SU-DHL-6 (cell line): ENCODE results near the gene TBL3.

Experiments used
- H2AFZ ChIP-seq: fragments of 200-600 bp; sonication (generic); 2 replicates; pipeline ENCODE4 v1.6.1; 2014; ENCODE audit warnings: low read depth, mild to moderate bottlenecking, moderate library complexity, mixed read lengths, antibody characterized with exemption, low read length; ENCODE audit not compliant: severe bottlenecking
- H3F3A ChIP-seq: fragments of 200-600 bp; shearing (Covaris generic); 2 replicates; pipeline ENCODE4 v1.6.0; 2016; ENCODE audit warnings: antibody characterized with exemption, mild to moderate bottlenecking; ENCODE audit not compliant: insufficient read depth
- H3K27ac ChIP-seq: fragments of 200-600 bp; sonication (generic); 2 replicates; pipeline ENCODE4 v1.5.1; 2016; ENCODE audit warnings: low read depth, mild to moderate bottlenecking, low read length, moderate library complexity, mixed read lengths
- H3K27me3 ChIP-seq: fragments of 200-600 bp; sonication (generic), shearing (Covaris generic); 2 replicates; pipeline ENCODE4 v1.6.0; 2014; ENCODE audit warnings: mild to moderate bottlenecking, low read length
- H3K36me3 ChIP-seq: fragments of 200-600 bp; sonication (generic); 2 replicates; pipeline ENCODE4 v1.6.1; 2014; ENCODE audit warnings: mild to moderate bottlenecking, low read length, mixed read lengths
- H3K4me2 ChIP-seq: fragments of 300-600, 200-600 bp; shearing (Covaris generic), sonication (generic); 2 replicates; pipeline ENCODE4 v1.6.0; 2014; ENCODE audit warnings: low read length, low read depth, mild to moderate bottlenecking; ENCODE audit not compliant: poor library complexity, severe bottlenecking
- H3K4me3 ChIP-seq: fragments of 200-600 bp; sonication (generic); 2 replicates; pipeline ENCODE4 v1.5.1; 2014; ENCODE audit warnings: antibody characterized with exemption, low read length, mild to moderate bottlenecking, mixed read lengths; ENCODE audit not compliant: insufficient read depth, poor library complexity, severe bottlenecking
- H3K79me2 ChIP-seq: fragments of 200-600 bp; sonication (generic); 2 replicates; pipeline ENCODE4 v1.6.1; 2014; ENCODE audit warnings: mild to moderate bottlenecking, low read length, moderate library complexity; ENCODE audit not compliant: insufficient read depth
- H3K9ac ChIP-seq: fragments of 200-600 bp; sonication (generic); 2 replicates; pipeline ENCODE4 v1.7.0; 2014; ENCODE audit warnings: mild to moderate bottlenecking, low read length
- H3K9me2 ChIP-seq: fragments of 200-600 bp; sonication (generic); replicated peaks from 2 replicates; pipeline ENCODE4 v1.6.1; 2014; ENCODE audit warnings: low read length; ENCODE audit not compliant: insufficient read depth
- H3K9me3 ChIP-seq: fragments of 200-600 bp; sonication (generic); 2 replicates; pipeline ENCODE4 v1.6.1; 2014; ENCODE audit warnings: low read length, mixed read lengths; ENCODE audit not compliant: insufficient read depth
- H4K20me1 ChIP-seq: fragments of 200-600 bp; sonication (generic); 2 replicates; pipeline ENCODE4 v1.6.1; 2014; ENCODE audit warnings: low read depth, mild to moderate bottlenecking, antibody characterized with exemption, low read length, moderate library complexity, mixed read lengths
- CTCF ChIP-seq: fragments of 200-600 bp; sonication (generic); IDR thresholded peaks from one replicate; pipeline ENCODE4 v1.5.1; 2017; ENCODE audit warnings: antibody characterized with exemption, mild to moderate bottlenecking, low read length, moderate library complexity; ENCODE audit not compliant: insufficient read depth, poor library complexity, severe bottlenecking
- EZH2phosphoT487 ChIP-seq: fragments of 200-600 bp; sonication (generic), shearing (Covaris generic); conservative IDR thresholded peaks from 2 replicates; pipeline ENCODE4 v1.6.1; 2018; ENCODE audit warnings: mild to moderate bottlenecking, antibody characterized with exemption, low read length, moderate library complexity, mixed read lengths

TBL3 gene

GRCh38 chr16:1991948-1992703 is 20.3 kb downstream of the TBL3 start:
- Histone ChIP-seq H3F3A (peaks cover 13% of the 10 kb centered on the region), H3K27me3 (no peaks in the 10 kb centered on the region), H4K20me1 (no peaks in the 10 kb centered on the region), H2AFZ (no peak overlapping the region), H3K9ac (no peak overlapping the region), H3K4me2 (no peak overlapping the region), H3K4me3 (no peak overlapping the region), H3K36me3 (no peaks in the 10 kb centered on the region), H3K79me2 (no peaks in the 10 kb centered on the region), H3K27ac (no peak overlapping the region), H3K9me3 (no peaks in the 10 kb centered on the region), H3K9me2 (no peaks in the 10 kb centered on the region)
- no peak for TF ChIP-seq EZH2phosphoT487
- no peak for TF ChIP-seq CTCF

DNA sequence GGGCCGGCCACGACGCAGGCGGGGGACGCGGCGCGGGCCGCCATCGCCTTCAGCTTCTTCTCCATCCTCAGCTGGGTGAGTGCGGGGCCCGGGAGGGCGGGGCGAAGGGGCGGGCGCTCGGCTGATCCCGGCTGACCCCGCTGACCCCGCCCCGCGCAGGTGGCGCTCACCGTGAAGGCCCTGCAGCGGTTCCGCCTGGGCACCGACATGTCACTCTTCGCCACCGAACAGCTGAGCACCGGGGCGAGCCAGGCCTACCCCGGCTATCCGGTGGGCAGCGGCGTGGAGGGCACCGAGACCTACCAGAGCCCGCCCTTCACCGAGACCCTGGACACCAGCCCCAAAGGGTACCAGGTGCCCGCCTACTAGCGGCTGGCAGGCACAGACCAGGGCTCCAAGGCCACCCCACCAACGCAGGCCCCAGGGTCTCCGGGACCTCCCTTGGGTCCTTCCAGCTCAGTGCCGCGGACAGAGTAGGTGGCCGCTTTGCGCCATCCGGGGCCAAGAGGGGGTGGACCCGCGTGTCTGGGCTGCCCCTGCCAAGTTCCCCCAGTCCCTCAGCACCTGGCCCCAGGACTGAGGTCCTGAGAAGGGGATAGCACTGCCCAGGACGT is 21.0 kb downstream of the TBL3 start:
- H3K27ac ChIP-seq = no peak overlapping the region
- no peaks in the 10 kb centered on the region for H3K9me3 ChIP-seq
- H3K4me3 ChIP-seq = no peak overlapping the region
- H3K27me3 ChIP-seq = no peaks in the 10 kb centered on the region
- H3F3A ChIP-seq = peaks cover 13% of the 10 kb centered on the region
- no peak overlapping the region for H3K4me2 ChIP-seq
- no peaks in the 10 kb centered on the region for H3K79me2 ChIP-seq
- no peaks in the 10 kb centered on the region for H3K36me3 ChIP-seq
- TF ChIP-seq CTCF (no peak), EZH2phosphoT487 (no peak)
- no peaks in the 10 kb centered on the region for H4K20me1 ChIP-seq
- no peak overlapping the region for H3K9ac ChIP-seq
- H3K9me2 ChIP-seq = no peaks in the 10 kb centered on the region
- no peak overlapping the region for H2AFZ ChIP-seq

DNA sequence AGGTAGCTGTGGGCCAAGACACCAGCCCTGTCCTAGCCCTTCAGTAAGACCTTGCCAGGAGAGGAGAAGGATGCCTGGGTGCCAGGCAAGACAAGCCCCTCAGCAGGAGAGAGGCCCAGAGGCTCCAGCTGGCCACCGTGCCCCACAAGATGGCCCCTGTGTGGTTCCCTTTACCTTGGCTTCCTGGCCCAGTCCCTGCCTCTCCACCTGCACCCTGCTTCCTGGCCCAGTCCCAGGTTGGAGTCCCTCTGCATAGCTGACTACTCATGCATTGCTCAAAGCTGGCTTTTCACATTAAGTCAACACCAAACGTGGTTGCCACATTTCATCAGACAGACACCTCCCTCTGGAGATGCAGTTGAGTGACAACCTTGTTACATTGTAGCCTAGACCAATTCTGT is 21.9 kb downstream of the TBL3 start:
- H3K9ac ChIP-seq = no peak overlapping the region
- TF ChIP-seq EZH2phosphoT487 = no peak
- TF ChIP-seq CTCF = no peak
- 0 out of 2 replicates have a peak overlapping the region, but pooled peaks have one; percentile 8 for H3K27ac ChIP-seq
- no peaks in the 10 kb centered on the region for H3K36me3 ChIP-seq
- H3K4me2 ChIP-seq = no peak overlapping the region
- no peak overlapping the region for H3K4me3 ChIP-seq
- H3F3A ChIP-seq = peaks cover 13% of the 10 kb centered on the region
- no peaks in the 10 kb centered on the region for H3K9me3 ChIP-seq
- no peaks in the 10 kb centered on the region for H3K27me3 ChIP-seq
- H3K79me2 ChIP-seq = no peaks in the 10 kb centered on the region
- no peaks in the 10 kb centered on the region for H3K9me2 ChIP-seq
- H4K20me1 ChIP-seq = no peaks in the 10 kb centered on the region
- H2AFZ ChIP-seq = no peak overlapping the region
